CD4-positive, alpha-beta T cell treated with Interleukin-4 for 1 hour (primary cell): Measurements from ENCODE around the gene PSME3.

Experiments used
- DNase-seq, 2 donors: peaks; one replicate each; pipeline ENCODE4 v3.0.0-alpha.2; 2020 to 2022

Gene PSME3

GRCh38 chr17:42818379-42818778 lies 14.8 kb upstream of the PSME3 start:
- DNase-seq, result no peak

- peak; percentile 71 to 72 for DNase-seq
These were observed 13.2 kb upstream of the PSME3 start for GRCh38 chr17:42819939-42820535.

GRCh38 chr17:42821176-42821575 lies 12.0 kb upstream of the PSME3 start:
- DNase-seq, result no peak

- no peak for DNase-seq
These were observed 5.7 kb upstream of the PSME3 start for GRCh38 chr17:42827472-42827871.

GRCh38 chr17:42830971-42831370 lies 2.2 kb upstream of the PSME3 start:
- no peak for DNase-seq

- DNase-seq, result no peak
These were observed 824 bp upstream of the PSME3 start for GRCh38 chr17:42832213-42832933.

GRCh38 chr17:42833767-42834422 lies 698 bp downstream of the PSME3 start:
- no peak for DNase-seq

GRCh38 chr17:42835732-42836131 lies 2.5 kb downstream of the PSME3 start:
- no peak for DNase-seq

GRCh38 chr17:42841975-42842685 lies 8.9 kb downstream of the PSME3 start:
- no peak for DNase-seq

GRCh38 chr17:42843358-42843934 lies 10.2 kb downstream of the PSME3 start:
- DNase-seq, result peak in 1 of 2 donors; percentile 38

- no peak for DNase-seq
These were observed 11.1 kb downstream of the PSME3 start, which contains the start of gene AOC2 for GRCh38 chr17:42844271-42844670. Gene AOC2, plus strand, starts transcription at chr17:42844580. Its CDS starts 47 bp downstream, at chr17:42844627.

- DNase-seq, result no peak
These were observed 11.8 kb downstream of the PSME3 start for GRCh38 chr17:42844761-42845555.

- DNase-seq, result no peak
These were observed 12.3 kb downstream of the PSME3 start for GRCh38 chr17:42845556-42845917.

- DNase-seq, result no peak
These were observed 12.9 kb downstream of the PSME3 start for GRCh38 chr17:42845918-42846593.

GRCh38 chr17:42846594-42847280 lies 13.5 kb downstream of the PSME3 start:
- DNase-seq, result no peak

- DNase-seq, result no peak
These were observed 14.9 kb downstream of the PSME3 start for GRCh38 chr17:42848093-42848492.

- DNase-seq, result no peak
These were observed 15.8 kb downstream of the PSME3 start for GRCh38 chr17:42849031-42849430.

- no peak for DNase-seq
These were observed 16.4 kb downstream of the PSME3 start for GRCh38 chr17:42849451-42850181.

GRCh38 chr17:42850954-42851353 lies 17.8 kb downstream of the PSME3 start, which contains the start of gene AOC3:
Gene AOC3, plus strand, starts transcription at chr17:42851199. Its CDS starts 145 bp downstream, at chr17:42851344.
- no peak for DNase-seq
